HG02571 (cell line): ENCODE measurements around the gene LNPEP.

Experiments used
- ATAC-seq: cut with Tn5 transposase; IDR thresholded peaks from one replicate; pipeline ENCODE4 v1.9.1; 2021; ENCODE audit warnings: mild to moderate bottlenecking, moderate library complexity; ENCODE audit not compliant: unreplicated experiment

Gene LNPEP

DNA sequence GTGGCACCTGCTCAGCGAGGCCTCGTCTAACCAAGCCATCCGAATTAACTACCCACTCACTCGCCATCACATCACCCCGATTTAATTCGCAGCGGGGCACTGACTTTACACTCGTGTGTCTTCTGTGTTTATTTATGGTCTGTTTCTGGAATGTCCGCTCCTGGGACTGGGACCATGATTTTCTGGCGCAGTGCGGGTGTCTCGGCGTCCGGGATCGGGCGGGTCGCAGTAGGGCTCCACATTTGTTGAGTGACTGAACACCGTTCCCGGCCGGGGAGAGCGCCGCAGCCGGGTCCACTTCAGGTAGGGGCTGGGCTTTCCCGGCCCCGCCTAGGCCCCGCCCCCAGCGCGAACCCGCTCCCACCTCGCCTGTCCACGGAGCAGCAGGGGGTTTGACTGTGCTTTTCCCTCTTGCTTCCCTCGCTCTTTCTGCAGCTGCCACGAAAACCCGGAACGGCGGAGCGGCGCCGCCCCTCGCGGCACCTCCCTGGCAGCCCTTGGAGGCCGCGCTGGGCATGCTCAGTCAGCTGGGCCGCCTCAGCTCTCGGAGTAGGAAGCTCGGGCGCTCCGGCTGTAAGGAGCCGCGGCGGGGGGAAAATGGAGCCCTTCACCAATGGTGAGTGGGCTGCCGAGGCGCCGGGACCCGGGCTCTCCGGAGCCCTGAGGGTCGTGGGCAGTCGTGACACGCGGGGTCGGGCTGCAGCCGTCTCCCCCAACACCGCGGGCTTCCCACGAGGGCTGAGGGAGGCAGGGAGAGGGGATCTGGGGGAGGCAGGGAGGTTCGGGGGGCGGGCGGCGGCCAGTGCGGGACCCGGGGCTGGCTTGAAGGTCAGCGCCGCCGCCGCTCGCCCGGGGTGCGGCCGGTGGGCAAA, at the start of gene LNPEP:
Gene LNPEP, plus strand, starts transcription at position 522 of the 872 bp plus-strand sequence. Its CDS starts 76 bp downstream, at position 598.
- ATAC-seq = peak; percentile 48

DNA sequence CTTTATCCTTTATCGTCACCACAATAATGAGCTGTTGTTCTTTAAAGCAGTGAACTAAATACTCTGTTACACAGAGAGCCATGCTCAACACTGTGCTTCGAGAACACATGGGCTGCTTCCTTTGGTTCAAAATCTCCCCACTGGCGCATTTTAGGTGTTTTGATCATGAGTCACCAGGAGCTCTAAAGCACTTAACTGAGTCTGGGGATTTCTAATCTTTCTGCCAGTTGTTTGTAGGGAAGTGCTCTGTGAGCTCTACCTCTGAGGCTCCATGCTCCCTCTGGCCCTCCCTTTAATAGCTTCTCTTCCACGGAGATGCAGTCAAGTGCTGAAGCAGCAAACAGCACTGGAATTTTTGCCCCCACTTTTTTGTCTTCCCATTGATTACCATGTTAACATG, 42.5 kb upstream of the LNPEP start:
- no peak for ATAC-seq

GRCh38 chr5:96896276-96896675, 39.6 kb upstream of the LNPEP start:
- ATAC-seq = peak; percentile 79

- peak; percentile 82 for ATAC-seq
These were observed 39.1 kb upstream of the LNPEP start for GRCh38 chr5:96896806-96897205.

DNA sequence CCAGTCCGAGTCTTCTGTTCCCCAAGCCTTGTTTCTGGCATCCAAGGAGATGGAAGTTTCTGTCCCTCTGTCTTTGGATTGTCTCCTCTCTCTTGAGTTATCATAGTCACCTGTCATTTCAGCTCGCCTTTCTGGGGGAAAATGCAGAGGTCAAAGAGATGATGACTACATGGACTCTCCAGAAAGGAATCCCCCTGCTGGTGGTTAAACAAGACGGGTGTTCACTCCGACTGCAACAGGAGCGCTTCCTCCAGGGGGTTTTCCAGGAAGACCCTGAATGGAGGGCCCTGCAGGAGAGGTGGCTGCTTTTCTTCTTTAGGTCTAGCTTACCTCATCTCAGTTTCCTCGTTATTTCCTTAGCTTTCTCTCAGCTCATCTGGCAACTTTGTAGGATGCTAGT, 34.5 kb upstream of the LNPEP start:
- no peak for ATAC-seq

- ATAC-seq = no peak
These were observed 34.0 kb upstream of the LNPEP start for GRCh38 chr5:96901841-96902240.

DNA sequence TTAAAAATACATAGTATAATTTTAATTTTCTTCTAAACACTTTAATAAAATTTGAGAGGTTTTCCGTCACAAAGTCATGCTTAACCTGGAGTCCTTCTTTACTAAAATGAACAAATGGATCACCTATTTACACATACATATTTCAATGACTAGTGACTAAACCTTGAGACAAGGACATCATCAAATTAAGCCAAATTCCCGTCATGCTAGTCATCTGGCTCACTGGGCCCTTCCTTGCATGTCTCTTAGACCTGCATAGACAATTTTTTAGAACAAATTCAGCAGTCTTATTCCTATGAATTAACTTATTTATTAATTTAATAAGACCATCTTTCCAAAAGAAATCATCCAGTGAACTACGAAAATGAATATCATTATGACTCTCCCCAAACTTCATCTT, 33.0 kb upstream of the LNPEP start:
- ATAC-seq = no peak

- ATAC-seq = no peak
These were observed 32.6 kb upstream of the LNPEP start for GRCh38 chr5:96903300-96903699.

DNA sequence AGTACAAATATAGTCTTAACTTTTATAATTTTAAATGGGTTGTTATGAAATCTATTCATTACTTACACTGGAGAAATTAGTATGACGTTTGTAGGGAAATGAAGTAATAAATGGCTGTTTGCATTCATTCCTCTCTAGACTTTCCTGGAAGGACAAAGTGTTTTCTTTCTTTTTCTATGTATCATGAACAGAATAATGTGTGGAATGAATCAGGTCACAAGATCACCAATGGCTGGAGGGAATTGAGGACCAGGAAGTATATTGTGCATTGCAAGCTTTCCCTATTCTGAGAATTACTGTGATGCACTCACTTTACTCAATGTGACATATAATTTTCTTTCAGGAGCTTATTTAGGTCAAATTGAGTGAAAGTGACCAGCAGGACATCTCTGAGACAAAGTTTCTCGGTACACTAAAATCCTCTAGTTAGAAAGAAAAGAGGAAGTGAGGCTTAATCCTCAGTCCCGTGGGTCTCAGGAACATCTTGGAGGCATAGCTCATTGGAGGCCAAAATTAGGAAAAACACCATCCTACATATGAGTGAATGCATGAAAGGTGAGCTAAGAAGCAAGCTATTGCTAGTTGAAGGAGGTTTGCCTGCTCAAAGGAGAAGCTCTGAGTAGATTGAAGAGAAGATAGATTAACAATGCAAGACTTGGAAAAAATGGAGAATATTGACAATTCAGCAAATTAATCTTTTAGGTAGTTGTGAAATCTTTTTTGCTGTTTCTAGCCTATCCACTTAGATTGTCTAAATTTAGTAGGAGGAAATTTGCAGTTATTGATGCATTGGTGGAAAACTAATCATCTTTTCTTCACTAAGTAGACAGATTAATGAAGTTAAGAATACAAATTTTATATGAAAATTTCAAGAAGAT, 31.6 kb upstream of the LNPEP start:
- ATAC-seq = no peak

DNA sequence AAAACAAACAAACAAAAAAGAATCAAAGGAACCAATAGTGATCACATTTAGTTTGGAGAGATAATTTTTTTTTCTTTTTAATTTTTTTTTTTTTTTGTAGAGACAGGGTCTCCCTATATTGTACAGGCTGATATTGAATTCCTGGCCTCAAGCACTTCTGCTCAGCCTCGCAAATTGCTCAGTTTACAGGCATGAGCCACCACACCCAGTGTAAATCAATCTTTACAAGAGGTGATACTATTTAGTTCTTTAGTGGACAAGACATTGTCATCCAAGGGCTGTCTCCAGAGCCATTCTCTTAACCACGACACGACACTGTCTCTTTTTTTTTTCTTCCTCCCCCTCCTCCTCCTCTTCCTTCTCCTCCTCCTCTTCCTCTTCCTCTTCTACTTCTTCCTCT, 30.0 kb upstream of the LNPEP start:
- ATAC-seq = no peak

DNA sequence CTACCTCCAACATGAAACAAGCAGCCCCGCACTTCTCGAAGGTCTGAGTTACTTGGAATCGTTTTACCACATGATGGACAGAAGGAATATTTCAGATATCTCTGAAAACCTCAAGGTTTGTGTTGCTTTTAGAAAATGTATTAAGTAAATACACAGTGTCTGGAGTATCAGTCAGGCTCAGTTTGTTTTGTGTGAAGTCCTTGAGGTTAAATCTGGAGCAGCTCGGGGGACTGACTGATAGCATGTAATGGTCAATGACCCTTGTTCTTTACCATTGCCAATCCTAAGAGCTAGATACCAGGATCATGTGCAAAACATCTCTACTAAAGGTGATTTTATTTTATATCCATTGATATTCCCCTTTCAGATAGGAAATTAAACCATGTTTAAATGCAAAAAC, 26.9 kb upstream of the LNPEP start:
- ATAC-seq = no peak

DNA sequence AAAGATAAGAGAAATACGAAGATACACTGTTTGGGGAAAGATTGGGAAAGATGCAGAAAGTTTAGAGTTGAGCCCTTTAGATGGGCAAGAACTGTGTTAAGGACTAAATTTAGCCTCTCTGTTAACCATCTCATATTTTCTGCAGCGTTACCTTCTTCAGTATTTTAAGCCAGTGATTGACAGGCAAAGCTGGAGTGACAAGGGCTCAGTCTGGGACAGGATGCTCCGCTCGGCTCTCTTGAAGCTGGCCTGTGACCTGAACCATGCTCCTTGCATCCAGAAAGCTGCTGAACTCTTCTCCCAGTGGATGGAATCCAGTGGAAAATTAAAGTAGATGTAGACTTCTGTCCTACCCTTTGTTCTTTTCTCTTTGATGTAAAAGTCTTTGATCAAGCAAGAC, 26.4 kb upstream of the LNPEP start:
- ATAC-seq = no peak

GRCh38 chr5:96911139-96911538, 24.7 kb upstream of the LNPEP start:
- no peak for ATAC-seq

GRCh38 chr5:96913233-96913632, 22.6 kb upstream of the LNPEP start:
- ATAC-seq = no peak

DNA sequence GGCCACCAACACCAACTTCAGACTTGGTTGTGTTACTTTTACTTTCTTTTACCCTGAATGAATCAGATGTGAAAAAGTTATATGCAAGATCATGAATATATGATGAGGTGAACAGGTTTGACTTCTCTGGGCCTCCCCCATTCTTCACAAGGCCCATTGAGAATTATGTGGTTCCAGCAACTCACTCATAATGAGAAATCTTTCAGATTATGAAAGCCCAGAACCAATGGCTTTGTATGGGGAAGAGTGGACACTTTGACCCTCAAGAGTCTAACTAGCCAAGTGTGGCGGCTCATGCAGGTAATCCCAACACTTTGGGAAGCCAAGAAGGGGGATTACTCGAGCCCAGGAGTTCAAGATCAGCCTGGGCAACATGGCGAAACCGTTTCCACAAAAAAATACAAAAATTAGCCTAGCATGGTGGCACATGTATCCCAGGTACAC, 16.1 kb upstream of the LNPEP start:
- ATAC-seq = peak; percentile 68

DNA sequence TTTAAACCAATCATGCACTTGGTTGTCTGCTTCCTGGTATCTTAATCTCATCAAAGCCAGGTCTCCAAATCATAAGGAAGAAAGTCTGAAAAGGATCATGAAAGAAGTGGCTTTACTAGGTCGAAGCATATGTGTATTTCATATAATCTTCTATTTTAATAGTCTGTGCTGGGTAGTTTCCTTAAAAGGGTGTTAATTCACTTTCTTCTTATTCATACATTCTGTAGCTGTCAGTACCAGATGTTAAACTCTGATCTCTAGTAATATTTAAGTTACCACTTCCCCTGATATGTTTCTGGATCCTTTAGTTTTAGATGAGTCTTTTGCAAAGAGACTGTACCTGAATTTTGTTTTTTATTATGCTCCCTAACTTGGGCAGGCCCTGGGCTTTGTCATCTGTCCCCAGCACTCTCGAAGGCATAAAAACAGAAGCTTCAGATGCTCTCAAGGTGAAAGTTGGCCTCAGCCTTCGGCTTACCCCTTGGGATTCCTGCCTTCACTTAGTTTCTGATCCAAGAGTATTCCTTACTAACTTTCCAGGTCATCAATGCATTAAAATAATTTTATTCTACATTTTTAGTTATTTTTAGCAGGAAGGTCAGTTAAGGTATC, 15.0 kb upstream of the LNPEP start:
- no peak for ATAC-seq

DNA sequence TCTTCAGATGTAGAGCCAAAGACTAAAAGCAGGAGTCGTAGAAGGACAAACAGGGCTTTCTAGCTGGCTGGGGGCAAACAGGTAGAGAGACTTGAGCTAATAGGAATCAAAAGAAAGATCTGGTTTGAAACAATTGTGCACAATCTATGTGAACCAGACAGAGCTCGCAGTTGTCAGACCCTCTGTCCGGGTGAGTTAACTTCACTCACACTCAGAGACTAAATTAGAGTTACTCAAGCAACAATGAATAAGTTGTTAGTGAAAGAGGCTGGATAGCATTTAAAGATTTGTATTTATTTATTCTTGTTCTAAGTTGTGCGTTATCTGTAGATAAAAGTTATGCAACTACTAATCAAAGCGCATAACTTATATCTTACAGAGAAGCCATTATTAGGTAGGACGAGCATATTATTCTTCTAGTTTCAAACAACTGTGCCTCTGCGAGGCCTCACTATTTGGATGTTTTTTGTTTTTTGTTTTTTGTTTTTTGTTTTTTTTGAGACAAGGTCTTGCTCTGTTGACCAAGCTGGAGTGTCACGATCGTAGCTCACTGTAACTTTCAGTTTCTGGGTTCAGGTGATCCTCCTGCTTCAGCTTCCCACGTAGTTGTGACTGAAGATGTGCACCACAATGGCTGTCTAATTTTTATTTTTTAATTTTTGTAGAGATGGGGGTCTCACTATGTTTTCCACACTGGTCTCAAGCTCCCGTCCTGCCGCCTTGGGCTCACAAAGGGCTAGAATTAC, 13.2 kb upstream of the LNPEP start:
- no peak for ATAC-seq

DNA sequence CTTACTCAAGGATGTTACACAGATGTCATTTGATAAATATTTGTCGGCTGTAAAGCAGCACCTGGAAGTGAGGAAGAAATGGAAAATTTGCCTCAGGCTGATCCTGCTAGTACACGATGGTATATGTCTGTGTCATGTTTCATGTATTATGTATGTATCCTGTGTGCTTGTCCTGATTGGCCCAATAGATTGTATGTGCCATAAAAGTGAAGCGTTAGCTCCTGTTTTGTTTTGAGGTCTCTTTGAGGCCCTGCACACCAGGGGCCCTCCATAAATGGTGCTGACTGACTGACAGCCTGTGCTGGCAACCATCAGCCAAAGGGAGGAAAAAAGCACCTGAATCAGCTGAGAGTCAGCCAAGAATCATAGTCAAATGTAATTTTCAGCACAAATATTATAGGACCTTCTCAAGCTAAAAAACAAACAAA, 11.8 kb upstream of the LNPEP start:
- no peak for ATAC-seq

GRCh38 chr5:96926276-96926675, 9.6 kb upstream of the LNPEP start:
- no peak for ATAC-seq

- no peak for ATAC-seq
These were observed 8.9 kb upstream of the LNPEP start for GRCh38 chr5:96927008-96927407.
